MM.1S (cell line): ENCODE results near the gene NPPA.

Experiments used
- DNase-seq: peaks from one replicate; pipeline ENCODE4 v3.0.0-alpha.2; 2015
- H2AFZ ChIP-seq: fragments of 300-600 bp; sonication (generic); 2 replicates; pipeline ENCODE4 v1.6.0; 2016; ENCODE audit warnings: antibody characterized with exemption, low read length
- H3F3A ChIP-seq: fragments of 300-600 bp; sonication (generic); 2 replicates; pipeline ENCODE4 v1.6.1; 2016; ENCODE audit warnings: mild to moderate bottlenecking, antibody characterized with exemption, low read length, moderate library complexity, mixed read lengths; ENCODE audit not compliant: insufficient read depth
- H3K27ac ChIP-seq: fragments of 300-600 bp; sonication (generic); 2 replicates; pipeline ENCODE4 v1.5.1; 2016; ENCODE audit warnings: mild to moderate bottlenecking, low read length
- H3K27me3 ChIP-seq: fragments of 300-600 bp; sonication (generic); replicated peaks from 2 replicates; pipeline ENCODE4 v1.6.0; 2016; ENCODE audit warnings: low read length; ENCODE audit not compliant: insufficient read depth
- H3K36me3 ChIP-seq: fragments of 300-600 bp; sonication (generic); replicated peaks from 2 replicates; pipeline ENCODE4 v1.6.1; 2016; ENCODE audit warnings: mild to moderate bottlenecking, low read length, mixed read lengths; ENCODE audit not compliant: insufficient read depth
- H3K4me1 ChIP-seq: fragments of 300-600 bp; sonication (generic); 2 replicates; pipeline ENCODE4 v1.6.1; 2016; ENCODE audit warnings: low read length, mixed read lengths
- H3K4me2 ChIP-seq: fragments of 300-600 bp; sonication (generic); 2 replicates; pipeline ENCODE4 v1.6.0; 2016; ENCODE audit warnings: low read depth, low read length
- H3K4me3 ChIP-seq: fragments of 300-600 bp; sonication (generic); 2 replicates; pipeline ENCODE4 v1.5.1; 2016; ENCODE audit warnings: low read length, mixed read lengths
- H3K79me2 ChIP-seq: fragments of 300-600 bp; sonication (generic); 2 replicates; pipeline ENCODE4 v1.6.1; 2016; ENCODE audit warnings: mixed run types, low read length, mixed read lengths
- H3K9ac ChIP-seq: fragments of 300-600 bp; sonication (generic); 2 replicates; pipeline ENCODE4 v1.6.1; 2016; ENCODE audit warnings: low read length, mixed read lengths
- H3K9me2 ChIP-seq: fragments of 300-600 bp; sonication (generic); replicated peaks from 2 replicates; pipeline ENCODE4 v1.6.1; 2016; ENCODE audit warnings: mild to moderate bottlenecking, low read length, mixed read lengths; ENCODE audit not compliant: insufficient read depth
- H3K9me3 ChIP-seq: fragments of 300-600 bp; sonication (generic); replicated peaks from 2 replicates; pipeline ENCODE4 v1.6.1; 2016; ENCODE audit warnings: mild to moderate bottlenecking, low read length, mixed read lengths; ENCODE audit not compliant: insufficient read depth
- H4K20me1 ChIP-seq: fragments of 300-600 bp; sonication (generic); 2 replicates; pipeline ENCODE4 v1.6.1; 2016; ENCODE audit warnings: mild to moderate bottlenecking, low read length, moderate library complexity, mixed read lengths; ENCODE audit not compliant: insufficient read depth
- EZH2 ChIP-seq: fragments of 300-600 bp; sonication (generic); optimal IDR thresholded peaks from 2 replicates; pipeline ENCODE3; 2017; ENCODE audit warnings: low read depth, mild to moderate bottlenecking, antibody characterized with exemption, low read length, mixed read lengths
- EZH2phosphoT487 ChIP-seq: fragments of 300-600 bp; sonication (generic); IDR thresholded peaks from 2 replicates; pipeline ENCODE4 v1.6.1; 2018; ENCODE audit warnings: antibody characterized with exemption, low read length
- TF ChIP-seq, protein P1 (sequence below): fragments of 300-600 bp; sonication (generic); IDR thresholded peaks from 2 replicates; pipeline ENCODE4 v1.5.1; 2016; ENCODE audit warnings: antibody characterized with exemption, low read length, mixed read lengths

The NPPA gene

DNA sequence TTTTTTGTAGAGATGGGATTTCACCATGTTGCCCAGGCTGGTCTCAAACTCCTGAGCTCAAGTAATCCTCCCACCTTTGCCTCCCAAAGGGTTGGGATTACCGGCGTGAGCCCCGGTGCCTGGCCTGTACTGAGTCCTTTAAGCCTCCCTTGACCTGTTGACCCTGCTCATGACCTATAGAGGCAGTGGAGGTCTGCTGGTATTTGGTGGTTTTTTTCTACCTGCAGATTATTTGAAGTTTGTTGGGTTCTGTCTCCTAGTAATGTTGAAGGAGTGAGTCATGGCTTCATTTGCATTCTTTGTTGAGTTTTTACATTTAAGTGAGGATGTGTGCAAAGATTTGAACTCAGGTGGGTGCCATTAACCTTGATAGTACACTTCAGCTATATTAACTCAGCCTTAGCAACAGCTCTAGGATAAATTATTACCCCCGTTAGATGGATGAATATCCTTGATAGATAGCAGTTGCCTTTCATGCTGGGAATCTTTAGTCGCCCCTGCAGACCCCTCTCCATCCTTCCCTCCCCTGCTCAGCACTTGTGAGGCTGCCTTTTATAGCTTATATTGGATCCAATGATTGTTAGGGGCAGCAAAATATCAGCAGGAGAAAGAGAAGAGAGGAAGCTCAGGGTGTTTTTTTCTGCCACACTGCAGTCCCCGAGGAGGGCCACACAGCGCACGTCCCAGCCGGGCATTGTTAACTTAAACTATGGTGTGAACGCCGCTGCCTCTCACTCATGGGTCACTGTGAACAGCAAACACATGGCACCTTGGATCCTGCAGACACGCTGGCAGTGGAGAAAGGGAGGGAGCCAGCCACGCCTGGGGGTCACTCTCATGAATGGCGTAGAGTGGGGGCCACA, 26.0 kb upstream of the NPPA start:
- no peak overlapping the region for H3K4me2 ChIP-seq
- no peak overlapping the region for H3K4me3 ChIP-seq
- H3K36me3 ChIP-seq = no peaks in the 10 kb centered on the region
- no peaks in the 10 kb centered on the region for H3K9me2 ChIP-seq
- no peak for DNase-seq
- H4K20me1 ChIP-seq = no peaks in the 10 kb centered on the region
- TF ChIP-seq EZH2 = no peak
- no peak for TF ChIP-seq EZH2phosphoT487
- TF ChIP-seq, protein P1, sequence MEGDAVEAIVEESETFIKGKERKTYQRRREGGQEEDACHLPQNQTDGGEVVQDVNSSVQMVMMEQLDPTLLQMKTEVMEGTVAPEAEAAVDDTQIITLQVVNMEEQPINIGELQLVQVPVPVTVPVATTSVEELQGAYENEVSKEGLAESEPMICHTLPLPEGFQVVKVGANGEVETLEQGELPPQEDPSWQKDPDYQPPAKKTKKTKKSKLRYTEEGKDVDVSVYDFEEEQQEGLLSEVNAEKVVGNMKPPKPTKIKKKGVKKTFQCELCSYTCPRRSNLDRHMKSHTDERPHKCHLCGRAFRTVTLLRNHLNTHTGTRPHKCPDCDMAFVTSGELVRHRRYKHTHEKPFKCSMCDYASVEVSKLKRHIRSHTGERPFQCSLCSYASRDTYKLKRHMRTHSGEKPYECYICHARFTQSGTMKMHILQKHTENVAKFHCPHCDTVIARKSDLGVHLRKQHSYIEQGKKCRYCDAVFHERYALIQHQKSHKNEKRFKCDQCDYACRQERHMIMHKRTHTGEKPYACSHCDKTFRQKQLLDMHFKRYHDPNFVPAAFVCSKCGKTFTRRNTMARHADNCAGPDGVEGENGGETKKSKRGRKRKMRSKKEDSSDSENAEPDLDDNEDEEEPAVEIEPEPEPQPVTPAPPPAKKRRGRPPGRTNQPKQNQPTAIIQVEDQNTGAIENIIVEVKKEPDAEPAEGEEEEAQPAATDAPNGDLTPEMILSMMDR = no peak
- peaks cover 95% of the 10 kb centered on the region for H3K27me3 ChIP-seq
- no peaks in the 10 kb centered on the region for H3K79me2 ChIP-seq
- no peaks in the 10 kb centered on the region for H3F3A ChIP-seq
- no peak overlapping the region for H2AFZ ChIP-seq
- H3K27ac ChIP-seq = no peak overlapping the region
- H3K4me1 ChIP-seq = no peaks in the 10 kb centered on the region
- no peak overlapping the region for H3K9ac ChIP-seq
- H3K9me3 ChIP-seq = no peaks in the 10 kb centered on the region

DNA sequence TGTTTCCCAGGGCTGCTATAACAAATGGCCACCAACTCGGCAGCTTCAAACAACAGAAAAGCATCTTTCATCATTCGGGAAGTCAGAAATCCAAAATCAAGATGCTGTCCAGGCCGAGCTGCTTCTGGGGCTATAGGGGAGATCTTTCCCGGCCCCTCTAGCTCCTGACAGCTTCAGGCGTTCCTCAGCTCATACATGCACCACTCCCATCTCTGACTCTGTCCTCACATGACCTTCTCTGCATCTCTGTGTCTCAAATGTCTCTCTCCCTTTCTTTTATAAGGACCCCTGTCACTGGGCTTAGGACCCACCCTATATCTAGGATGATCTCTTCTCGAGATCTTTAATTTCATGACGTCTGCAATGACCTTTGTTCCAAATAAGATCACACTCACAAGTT, 25.0 kb upstream of the NPPA start:
- no peaks in the 10 kb centered on the region for H3K4me1 ChIP-seq
- TF ChIP-seq, protein P1 = no peak
- no peak for TF ChIP-seq EZH2phosphoT487
- no peak for TF ChIP-seq EZH2
- no peaks in the 10 kb centered on the region for H3F3A ChIP-seq
- H3K9me3 ChIP-seq = no peaks in the 10 kb centered on the region
- H3K27me3 ChIP-seq = peaks cover 95% of the 10 kb centered on the region
- H3K9ac ChIP-seq = no peak overlapping the region
- no peaks in the 10 kb centered on the region for H4K20me1 ChIP-seq
- no peak overlapping the region for H3K4me3 ChIP-seq
- no peaks in the 10 kb centered on the region for H3K79me2 ChIP-seq
- H3K27ac ChIP-seq = no peak overlapping the region
- no peak overlapping the region for H2AFZ ChIP-seq
- no peaks in the 10 kb centered on the region for H3K36me3 ChIP-seq
- H3K9me2 ChIP-seq = no peaks in the 10 kb centered on the region
- no peak for DNase-seq
- no peak overlapping the region for H3K4me2 ChIP-seq

DNA sequence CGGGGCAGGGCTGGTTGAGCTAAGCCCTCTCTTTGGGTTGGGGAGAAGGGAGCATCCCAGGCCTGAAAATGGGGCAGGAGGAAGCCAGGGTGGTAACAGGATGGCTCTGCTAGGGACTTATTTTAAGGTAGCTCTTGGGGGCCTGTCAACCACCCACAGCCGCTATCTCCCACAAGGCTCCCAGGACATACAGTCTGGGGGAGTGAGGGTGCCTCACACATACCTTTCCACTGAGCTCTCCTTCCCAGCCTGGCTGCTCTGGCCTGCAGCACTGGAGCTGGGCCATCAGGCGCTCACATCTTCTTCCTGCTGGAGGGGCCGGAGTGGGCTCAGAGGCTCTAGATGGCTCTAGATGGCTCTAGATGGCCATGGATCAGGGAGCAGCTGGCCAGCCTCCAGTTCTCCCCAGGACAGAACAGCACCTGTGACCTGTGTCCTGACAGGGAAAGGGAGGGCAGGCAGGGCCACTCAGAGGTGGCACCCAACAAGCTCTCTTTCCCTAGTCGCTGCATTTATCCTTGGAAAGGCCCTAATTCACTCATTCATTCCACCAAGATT, 22.1 kb upstream of the NPPA start:
- TF ChIP-seq EZH2 = no peak
- TF ChIP-seq, protein P1 = no peak
- TF ChIP-seq EZH2phosphoT487 = no peak
- no peak for DNase-seq
- Histone ChIP-seq H3K9me3 (no peaks in the 10 kb centered on the region), H3K4me1 (no peaks in the 10 kb centered on the region), H3K27ac (no peak overlapping the region), H3K9ac (no peak overlapping the region), H3K4me3 (no peak overlapping the region), H3F3A (no peaks in the 10 kb centered on the region), H4K20me1 (no peaks in the 10 kb centered on the region), H3K36me3 (no peaks in the 10 kb centered on the region), H3K9me2 (no peaks in the 10 kb centered on the region), H3K79me2 (no peaks in the 10 kb centered on the region), H3K4me2 (no peak overlapping the region), H2AFZ (no peak overlapping the region), H3K27me3 (peaks cover 92% of the 10 kb centered on the region)
